GM23248 (cell line): ENCODE data around the gene UBAP1.

Experiments
- EZH2 ChIP-seq: fragments of 200-600 bp; sonication (generic); IDR thresholded peaks from 2 replicates; pipeline ENCODE4 v1.6.1; 2018; ENCODE audit warnings: antibody characterized with exemption, mild to moderate bottlenecking; ENCODE audit not compliant: insufficient read depth, poor library complexity, severe bottlenecking
- EZH2phosphoT487 ChIP-seq: fragments of 200-600 bp; sonication (generic); IDR thresholded peaks from 2 replicates; pipeline ENCODE4 v1.6.1; 2018; ENCODE audit warnings: antibody characterized with exemption, moderate library complexity, mild to moderate bottlenecking, low read depth; ENCODE audit not compliant: insufficient read depth

DNA sequence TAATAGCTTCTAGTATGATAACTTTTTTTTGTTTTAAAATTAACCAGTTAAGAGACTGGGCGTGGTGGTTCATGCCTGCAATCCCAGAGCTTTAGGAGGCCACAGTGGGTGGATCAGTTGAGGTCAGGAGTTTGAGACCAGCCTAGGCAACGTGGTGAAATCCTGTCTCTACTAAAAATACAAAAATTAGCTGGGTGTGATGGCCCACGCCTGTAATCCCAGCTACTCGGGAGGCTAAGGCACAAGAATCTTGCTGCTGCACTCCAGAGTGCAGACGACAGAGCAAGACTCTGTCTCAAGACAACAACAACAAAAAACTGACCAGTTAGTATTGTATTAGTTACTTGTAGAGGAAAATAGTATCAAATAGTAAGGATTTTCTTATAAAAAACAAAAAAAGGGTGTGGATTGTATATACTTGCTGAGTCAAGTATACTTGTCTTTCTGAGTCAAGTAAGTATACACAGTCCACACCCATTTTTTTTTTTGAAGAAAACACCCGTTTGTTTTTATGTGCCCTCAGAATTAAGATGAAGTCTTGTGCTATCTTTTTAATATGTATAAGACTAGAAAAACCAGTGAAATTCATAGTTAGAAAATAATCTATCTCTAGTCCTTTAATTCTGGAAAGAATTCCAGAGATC is 25.3 kb downstream of the UBAP1 start:
- TF ChIP-seq EZH2phosphoT487 = no peak
- no peak for TF ChIP-seq EZH2
